ENCODE data around the gene PRDM7.
A peak's percentile ranks its signal among the peaks of the same experiment; 100 is the strongest.
"Not testable (repeated sequence)": the region's sequence is repeated elsewhere in the genome, so short reads cannot be mapped to it uniquely, and the experiment has no call there.

The PRDM7 gene

GRCh38 chr16:90072442-90073105 lies 4.6 kb downstream of the PRDM7 start:
- DNase-seq: no peak

DNA sequence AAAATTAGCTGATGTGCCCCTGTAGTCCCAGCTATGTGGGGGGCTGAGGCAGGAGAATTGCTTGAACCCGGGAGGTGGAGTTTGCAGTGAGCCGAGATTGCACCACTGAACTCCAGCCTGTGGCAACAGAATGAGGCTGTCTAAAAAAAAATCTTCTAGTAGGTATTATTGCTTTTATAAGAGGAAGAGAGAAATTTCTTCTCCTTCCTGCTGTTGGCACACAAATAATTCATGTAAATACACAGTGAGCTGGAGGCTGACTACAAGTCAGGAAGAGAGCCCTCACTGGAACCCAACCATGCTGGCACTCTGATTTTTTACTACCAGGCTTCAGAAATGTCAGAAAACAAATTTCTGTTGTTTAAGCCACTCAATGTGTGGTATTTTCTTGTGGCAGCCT lies 6.7 kb downstream of the PRDM7 start:
- DNase-seq: peak; percentile 25 to 70 (median 48)

- no peak for DNase-seq
Observed at GRCh38 chr16:90061437-90061836, 15.7 kb downstream of the PRDM7 start.

DNA sequence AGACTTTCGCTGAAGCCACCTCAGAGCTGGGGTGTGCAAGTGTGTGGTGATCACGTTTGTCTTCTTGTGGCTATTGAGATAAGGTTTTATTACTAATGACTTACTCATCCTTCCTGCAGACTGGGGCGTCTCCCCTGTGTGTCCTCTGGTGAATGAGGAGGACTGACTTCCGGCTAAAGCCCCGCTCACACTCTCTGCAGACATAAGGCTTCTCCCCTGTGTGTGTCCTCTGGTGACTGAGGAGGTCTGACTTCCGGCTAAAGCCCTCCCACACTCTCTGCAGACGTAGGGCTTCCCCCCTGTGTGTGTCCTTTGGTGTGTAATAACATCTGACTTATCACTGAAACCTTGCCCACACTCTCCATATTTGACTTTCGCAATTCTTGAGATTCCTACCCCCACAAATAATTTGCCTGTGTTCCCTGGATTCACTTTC lies 19.4 kb downstream of the PRDM7 start:
- DNase-seq: peak; percentile 60 to 86 (median 72)

GRCh38 chr16:90056521-90056920 lies 20.6 kb downstream of the PRDM7 start:
- DNase-seq: not testable (repeated sequence)

- no peak for DNase-seq
Observed at GRCh38 chr16:90055371-90055770, 21.8 kb downstream of the PRDM7 start.

DNA sequence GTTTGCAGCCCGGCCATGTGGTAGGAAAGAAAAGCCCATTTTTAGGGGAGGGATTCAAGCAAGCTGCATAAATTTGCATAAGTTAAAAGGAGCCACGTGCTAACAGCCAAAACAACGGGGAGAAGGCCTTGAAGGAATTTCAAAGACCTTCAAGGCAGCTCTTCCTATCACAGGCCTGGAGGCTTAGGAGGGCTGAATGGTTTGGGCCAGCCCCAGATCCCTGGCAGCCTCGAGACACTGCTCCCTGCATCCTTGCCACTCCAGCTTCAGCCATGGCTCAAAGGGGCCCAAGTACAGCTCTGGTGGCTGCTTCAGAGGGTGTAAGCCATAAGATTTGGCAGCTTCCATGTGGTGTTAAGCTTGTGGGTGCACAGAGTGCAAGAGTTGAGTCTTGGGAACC lies 22.6 kb downstream of the PRDM7 start:
- DNase-seq: no peak

GRCh38 chr16:90053902-90054500 lies 23.1 kb downstream of the PRDM7 start:
- DNase-seq: peak; percentile 32 to 75 (median 64)

DNA sequence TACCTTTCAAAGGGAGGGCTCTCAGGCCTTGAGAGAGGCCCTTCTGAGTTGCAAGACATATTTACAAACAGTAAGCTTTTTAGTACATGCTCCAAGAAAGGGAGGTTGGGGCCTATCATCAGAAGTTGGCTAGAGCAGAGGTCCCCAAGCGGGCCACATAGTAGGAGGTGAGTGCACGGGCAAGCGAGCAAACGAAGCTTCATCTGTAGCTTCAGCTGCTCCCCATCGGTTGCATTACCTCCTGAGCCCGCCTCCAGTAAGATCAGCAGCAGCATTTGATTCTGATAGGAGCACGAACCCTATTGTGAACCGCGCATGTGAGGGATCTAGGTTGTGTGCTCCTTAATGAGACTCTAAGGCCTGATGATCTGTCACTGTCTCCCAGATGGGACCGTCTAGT lies 26.2 kb downstream of the PRDM7 start:
- no peak for DNase-seq

DNA sequence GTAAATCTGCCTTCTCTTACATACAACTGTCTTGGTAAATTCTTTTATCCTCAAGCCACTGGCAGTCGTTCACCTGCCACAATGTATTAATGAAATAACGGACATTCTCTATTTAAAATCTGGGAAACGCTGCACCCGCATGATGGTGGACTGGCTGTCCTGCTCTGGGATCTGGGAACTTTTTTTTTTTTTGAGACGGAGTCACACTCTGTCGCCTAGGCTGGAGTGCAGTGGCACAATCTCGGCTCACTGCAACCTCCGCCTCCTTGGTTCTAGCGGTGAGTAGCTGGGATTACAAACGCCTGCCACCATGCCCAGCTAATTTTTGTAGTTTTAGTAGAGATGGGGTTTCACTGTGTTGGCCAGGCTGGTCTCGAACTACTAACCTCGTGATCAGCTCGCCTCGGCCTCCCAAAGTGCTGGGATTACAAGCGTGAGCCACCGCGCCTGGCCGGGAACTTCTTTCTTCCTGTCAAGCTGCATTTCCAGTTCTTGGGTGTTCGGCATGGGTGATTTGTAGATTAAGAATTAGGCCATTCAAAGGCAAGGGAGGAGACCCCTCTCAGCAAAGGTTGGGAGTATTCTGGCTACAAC lies 28.3 kb downstream of the PRDM7 start:
- no peak for DNase-seq

- no peak for DNase-seq
Observed at GRCh38 chr16:90048347-90048722, 28.8 kb downstream of the PRDM7 start.

DNA sequence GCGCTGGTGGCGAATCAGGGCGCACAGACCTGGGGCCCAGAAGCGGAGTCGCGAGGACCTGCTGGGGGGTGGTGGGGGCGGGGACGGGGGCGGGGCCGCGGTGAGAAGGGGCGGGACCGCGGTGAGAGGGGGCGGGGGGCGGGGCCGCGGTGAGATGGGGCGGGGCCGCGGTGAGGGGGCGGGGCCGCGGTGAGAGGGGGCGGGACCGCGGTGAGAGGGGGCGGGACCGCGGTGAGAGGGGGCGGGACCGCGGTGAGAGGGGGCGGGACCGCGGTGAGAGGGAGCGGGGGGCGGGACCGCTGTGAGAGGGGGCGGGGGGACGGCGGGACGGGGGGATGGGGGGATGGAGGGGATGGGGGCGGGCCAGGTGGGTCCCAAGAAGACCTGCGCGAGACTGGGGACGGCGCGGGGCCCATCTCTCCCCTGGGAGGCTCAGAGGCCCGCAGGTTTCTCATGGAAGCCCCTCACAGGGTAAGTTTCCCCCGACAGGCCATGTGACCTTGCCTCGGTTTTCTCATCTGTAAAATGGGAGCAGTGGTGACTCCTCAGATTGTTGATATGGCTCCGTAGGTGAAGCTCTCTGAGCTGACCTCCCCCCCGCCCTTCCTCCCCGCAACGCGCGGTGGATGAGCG lies 29.3 kb downstream of the PRDM7 start:
- no peak for DNase-seq

DNA sequence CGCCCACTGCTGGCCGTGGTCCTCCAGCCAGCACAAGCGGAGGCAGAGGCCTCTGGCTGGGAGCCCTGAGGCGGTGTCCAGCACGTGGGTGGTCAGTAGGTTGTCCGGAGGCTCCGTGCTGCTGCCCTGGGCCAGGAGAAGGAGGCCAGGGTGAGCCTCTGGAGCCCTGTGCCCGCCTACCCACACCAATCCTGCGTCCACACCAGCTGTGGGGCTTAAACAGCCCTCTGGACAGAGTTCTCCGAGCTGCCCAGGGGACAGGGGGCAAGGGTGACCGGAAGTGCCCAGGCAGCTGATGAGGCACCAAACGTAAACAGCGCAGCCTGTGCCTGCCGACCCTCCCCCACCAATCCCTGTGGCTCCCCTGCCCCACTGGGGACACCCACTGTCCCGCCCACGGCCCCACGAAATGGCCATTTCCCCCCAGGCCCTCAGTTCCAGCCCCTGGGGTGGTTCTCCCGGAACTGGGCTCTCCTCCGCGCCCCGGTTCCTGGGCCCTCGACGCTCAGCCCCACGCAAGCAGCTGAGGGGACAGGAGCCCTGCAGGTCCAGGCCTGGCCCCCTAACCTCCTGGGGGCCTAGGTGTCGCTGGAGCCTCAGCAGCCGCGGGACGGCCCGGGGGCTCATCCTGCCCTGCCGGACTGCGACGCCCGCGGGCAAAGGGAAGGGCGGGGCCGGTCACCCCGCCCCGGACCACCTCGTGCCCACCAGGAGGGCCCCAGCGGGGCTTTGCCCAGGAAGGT lies 30.0 kb downstream of the PRDM7 start:
- DNase-seq: peak in 1 of 4 experiments; percentile 37

DNA sequence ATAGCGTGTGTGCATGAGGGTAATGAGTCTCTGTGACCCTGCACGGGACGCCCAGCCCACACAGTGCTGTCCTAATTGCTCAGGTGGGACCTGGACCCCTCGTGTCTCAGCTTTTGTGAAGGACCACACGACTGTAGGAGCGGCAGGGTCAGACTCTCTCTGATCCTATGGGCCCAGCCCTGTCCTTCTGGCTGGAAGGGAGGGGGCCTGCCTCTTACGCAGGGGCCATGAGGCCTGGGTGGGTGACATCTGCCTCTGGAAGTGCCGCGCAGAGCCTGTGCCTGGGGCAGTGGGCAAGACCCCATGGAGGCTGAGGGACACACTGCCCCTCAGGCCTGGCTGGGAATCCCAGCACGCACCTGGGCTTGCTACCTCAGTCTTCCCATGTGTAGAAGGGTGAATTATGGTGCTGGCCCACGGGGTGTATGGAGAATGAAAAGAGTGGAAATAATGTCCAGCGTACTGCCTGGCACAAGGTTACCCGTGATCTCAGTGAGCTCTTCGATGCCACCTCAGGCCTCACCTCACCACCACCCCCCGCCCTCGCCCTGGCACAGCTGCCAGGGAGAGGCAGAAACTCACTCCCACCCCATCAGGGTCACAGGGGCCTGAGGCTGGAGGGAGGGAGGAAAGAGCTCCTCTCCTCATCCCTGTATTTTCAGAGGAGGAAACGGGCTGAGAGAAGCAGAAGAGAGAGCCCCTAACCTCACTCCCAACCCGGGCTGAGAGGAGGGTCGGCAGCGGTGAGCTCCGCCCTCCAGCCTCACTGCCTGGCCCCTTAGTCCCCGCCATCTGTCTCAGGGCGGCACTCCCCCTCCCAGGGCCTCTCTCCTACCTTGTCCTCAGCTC lies 30.8 kb downstream of the PRDM7 start:
- DNase-seq: no peak

GRCh38 chr16:90044111-90044551 lies 33.0 kb downstream of the PRDM7 start:
- no peak for DNase-seq

GRCh38 chr16:90043526-90043925 lies 33.6 kb downstream of the PRDM7 start:
- no peak for DNase-seq

DNA sequence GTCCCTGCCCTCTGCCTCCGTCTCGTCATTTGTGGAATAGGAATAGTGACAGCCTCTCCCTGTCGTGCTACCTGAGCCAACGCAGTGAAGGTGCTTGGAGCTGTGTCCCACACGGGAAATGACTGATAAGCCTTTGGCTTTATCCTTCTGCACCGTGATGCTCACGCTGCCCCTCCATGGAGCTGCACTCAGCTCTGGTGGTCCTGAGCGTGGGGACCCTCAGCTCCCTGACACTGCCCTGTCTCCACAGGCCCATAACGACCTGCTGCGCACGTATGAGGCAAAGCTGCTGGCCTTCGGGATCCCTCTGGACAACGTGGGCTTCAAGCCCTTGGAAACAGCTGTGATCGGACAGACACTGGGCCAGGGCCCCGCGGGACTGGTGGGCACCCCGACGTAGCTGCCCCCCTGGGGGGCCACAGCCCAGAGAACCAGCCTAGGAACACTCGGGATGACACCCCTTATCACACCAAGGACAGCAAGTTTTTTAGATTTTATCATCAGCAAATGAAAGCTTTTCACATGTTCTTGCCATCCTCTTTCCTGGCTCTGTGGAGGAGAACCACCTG lies 34.1 kb downstream of the PRDM7 start:
- no peak for DNase-seq

DNA sequence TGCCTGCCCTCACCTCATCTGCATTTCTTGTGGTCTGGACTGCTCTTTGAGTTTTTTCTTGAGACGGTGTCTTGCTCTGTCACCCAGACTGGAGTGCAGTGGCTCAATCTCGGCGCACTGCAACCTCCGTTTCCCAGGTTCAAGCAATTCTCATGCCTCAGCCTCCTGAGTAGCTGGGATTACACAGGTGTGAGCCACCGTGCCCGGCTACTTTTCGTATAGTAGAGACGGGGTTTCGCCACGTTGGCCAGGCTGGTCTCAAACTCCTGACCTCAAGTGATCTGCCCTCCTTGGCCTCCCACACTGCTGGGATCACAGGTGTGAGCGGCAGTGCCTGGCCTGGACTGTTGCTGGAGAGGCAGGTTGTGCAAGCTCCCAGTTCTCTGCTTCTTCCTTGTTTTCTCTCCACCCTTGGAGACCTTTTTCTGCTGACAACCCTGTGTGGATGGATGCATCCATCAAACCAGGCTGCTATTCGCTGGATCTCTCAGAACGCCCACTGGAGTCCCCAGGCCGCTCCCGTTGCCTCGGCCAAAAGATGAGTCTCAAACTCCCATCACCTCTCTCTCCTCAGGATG lies 35.1 kb downstream of the PRDM7 start:
- DNase-seq: no peak

GRCh38 chr16:90040152-90041023 lies 36.7 kb downstream of the PRDM7 start:
- no peak for DNase-seq

DNA sequence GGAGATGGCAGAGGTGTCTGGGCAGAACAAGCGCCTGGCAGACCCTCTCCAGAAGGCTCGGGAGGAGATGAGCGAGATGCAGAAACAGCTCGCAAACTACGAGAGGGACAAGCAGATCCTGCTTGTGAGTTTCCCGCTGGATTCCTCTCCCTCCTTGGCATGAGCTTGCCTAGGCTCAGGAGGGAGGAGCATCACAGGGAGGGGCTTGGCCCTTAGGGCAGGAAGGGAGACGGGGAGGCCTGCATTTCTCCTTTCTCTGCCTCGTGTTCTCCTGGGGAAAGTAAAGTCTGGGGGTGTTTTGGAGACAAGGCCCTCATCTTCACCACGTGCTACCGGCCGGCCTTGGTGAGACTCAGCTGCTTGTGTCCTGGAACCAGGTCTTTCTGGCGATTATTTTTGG lies 39.9 kb downstream of the PRDM7 start:
- no peak for DNase-seq
